Spleen (tissue), 11 donors: ENCODE data around the gene SPP2. TPM values are rescaled to one million over a fixed set of nuclear protein-coding genes. Genes with fewer than 3 reads are reported as not detected.

ENCODE experiments used
- DNase-seq: peaks from one replicate; pipeline ENCODE4 v3.0.0-alpha.2; 2020
- H3K27ac ChIP-seq, 8 donors: fragments of 200-600 bp; sonication (generic) in 7 of 8; 1 replicate in 4 of 8; 2 replicates in 4 of 8; pipeline versions ENCODE4 v1.5.0 to v1.8.0; 2016 to 2021; ENCODE audit warnings: inconsistent platforms in 4 of 8, mild to moderate bottlenecking in 4 of 8, moderate library complexity in 1 of 8
- H3K27me3 ChIP-seq, 7 donors: fragments of 200-600 bp; sonication (generic) in 6 of 7; replicated peaks in 1 of 7; 1 replicate in 4 of 7; 2 replicates in 3 of 7; pipeline versions ENCODE4 v1.5.0 to v1.8.0; 2016 to 2021; ENCODE audit warnings: inconsistent platforms in 3 of 7, mild to moderate bottlenecking in 1 of 7
- H3K36me3 ChIP-seq, 6 donors: fragments of 200-600 bp; sonication (generic) in 5 of 6; 1 replicate in 4 of 6; 2 replicates in 2 of 6; pipeline versions ENCODE4 v1.5.0 to v1.8.0; 2016 to 2021; ENCODE audit warnings: inconsistent platforms in 2 of 6
- H3K4me1 ChIP-seq, 6 donors: fragments of 200-600 bp; sonication (generic) in 5 of 6; 1 replicate in 3 of 6; 2 replicates in 3 of 6; pipeline versions ENCODE4 v1.5.0 to v1.8.0; 2016 to 2021; ENCODE audit warnings: inconsistent platforms in 3 of 6
- H3K4me3 ChIP-seq, 8 donors: fragments of 200-600 bp; sonication (generic) in 7 of 8; 1 replicate in 4 of 8; 2 replicates in 4 of 8; pipeline versions ENCODE4 v1.5.0 to v1.8.0; 2016 to 2021; ENCODE audit warnings: inconsistent platforms in 4 of 8, mild to moderate bottlenecking in 4 of 8, moderate library complexity in 2 of 8
- H3K9me3 ChIP-seq, 8 donors: fragments of 200-600 bp; sonication (generic) in 7 of 8; 1 replicate in 4 of 8; 2 replicates in 4 of 8; pipeline versions ENCODE4 v1.5.0 to v1.8.0; 2016 to 2021; ENCODE audit warnings: inconsistent platforms in 4 of 8
- CTCF ChIP-seq, 11 experiments: fragments of 200-600 bp in 7 of 11; fragments of 450-650 bp in 4 of 11; sonication (generic) in 4 of 11; IDR thresholded peaks in 8 of 11; conservative IDR thresholded peaks in 3 of 11; 1 replicate in 7 of 11; 2 replicates in 4 of 11; pipeline versions ENCODE4 v1.4.0 to v1.8.0; 2016 to 2021; ENCODE audit warnings: antibody characterized with exemption in 11 of 11, inconsistent platforms in 4 of 11, mild to moderate bottlenecking in 1 of 11
- POLR2A ChIP-seq, 3 donors: fragments of 450-650 bp; IDR thresholded peaks; one replicate each; pipeline ENCODE4 v1.5.1; 2017; ENCODE audit warnings: antibody characterized with exemption in 3 of 3, mild to moderate bottlenecking in 1 of 3
- POLR2AphosphoS5 ChIP-seq, 3 donors: sonication (generic); formaldehyde crosslinking; IDR thresholded peaks; one replicate each; pipeline ENCODE4 v1.5.1; 2017; ENCODE audit warnings: antibody characterized with exemption in 3 of 3
- WGBS, 5 donors: extraction: QIAGEN DNeasy Blood & Tissue Kit in 3 of 5; methylation state at CpG; one replicate each; pipeline versions ENCODE4 v1.1.5 to v1.1.7; 2013 to 2018; 5-methylcytosine and 5-hydroxymethylcytosine counted together
- intact Hi-C: fragments of 100-400 bp; cut with DNase I; formaldehyde crosslinking; loops from one replicate; pipeline ENCODE4 v1.15.0; 2023; ENCODE audit warnings: low total_unique reads
- polyA plus RNA-seq, 3 donors: library from polyadenylated mRNA; stranded (reverse); fragments of 200-250 nt; gene quantifications; one replicate each; pipeline ENCODE4 v1.2.1, GENCODE V29; 2013
- total RNA-seq, 7 donors: library from RNA; depleted of rRNA in 3 of 7; stranded (reverse); fragments of >200 nt in 3 of 7; fragmentation: NEBNext Ultra II Directional in 4 of 7; extraction: Animal tissue kit (Norgen Biotek cat#: 25700) in 4 of 7; gene quantifications; one replicate each; pipeline versions ENCODE4 v1.1.0 to v1.2.1, GENCODE V29; 2016 to 2021
- donor health status: healthy with polysubstance abuse.
- donor health status: DM: no; HTN: no; CAD: no; lungs with moderate emphysema.
- donor health status: DM: no; HTN: no; CAD: no.
- donor health status: Bipolar disorder and iron deficiency.
- donor health status: healthy.
- donor health status: DM: no; HTN: no; CAD: no.
- donor health status: DM: yes; HTN: yes; CAD: no.

SPP2 gene
- total and polyA plus RNA-seq, 10 donors, result not detected

GRCh38 chr2:234061624-234062257 lies 11.2 kb downstream of the SPP2 start:
- Histone ChIP-seq H3K27me3 (peaks cover 0 to 21% (median 0%) of the 10 kb centered on the region in 7 donors), H3K4me1 (no peaks in the 10 kb centered on the region), H3K36me3 (no peaks in the 10 kb centered on the region), H3K9me3 (no peaks in the 10 kb centered on the region), H3K4me3 (no peak overlapping the region), H3K27ac (no peak overlapping the region)
- intact Hi-C loops, result no loop called here
- DNase-seq, result no peak
- WGBS, 5 donors, result 69 to 86% (median 80%) methylated on average over 6 of the region's 6 CpGs
- TF ChIP-seq POLR2AphosphoS5 (IDR thresholded peaks at IDR 0.05) (no peak), CTCF (IDR thresholded peaks at IDR 0.05 in 8 of 11, conservative IDR thresholded peaks at IDR 0.05 in 3 of 11) (no peak), POLR2A (IDR thresholded peaks at IDR 0.05) (no peak)

GRCh38 chr2:234066587-234066986 lies 16.1 kb downstream of the SPP2 start:
- WGBS, 5 donors, result 87 to 98% (median 91%) methylated on average over 2 of the region's 2 CpGs
- H3K36me3 ChIP-seq, result no peaks in the 10 kb centered on the region
- intact Hi-C loops, result no loop called here
- no peaks in the 10 kb centered on the region for H3K27me3 ChIP-seq
- TF ChIP-seq CTCF (IDR thresholded peaks at IDR 0.05 in 8 of 11, conservative IDR thresholded peaks at IDR 0.05 in 3 of 11), result no peak
- TF ChIP-seq POLR2AphosphoS5 (IDR thresholded peaks at IDR 0.05), result no peak
- TF ChIP-seq POLR2A (IDR thresholded peaks at IDR 0.05), result no peak
- H3K27ac ChIP-seq, result no peak overlapping the region
- peaks cover 0 to 12% (median 8%) of the 10 kb centered on the region in 8 donors for H3K9me3 ChIP-seq
- no peaks in the 10 kb centered on the region for H3K4me1 ChIP-seq
- no peak for DNase-seq
- no peak overlapping the region for H3K4me3 ChIP-seq

GRCh38 chr2:234071664-234072063 lies 21.2 kb downstream of the SPP2 start:
- Histone ChIP-seq H3K27me3 (no peaks in the 10 kb centered on the region), H3K9me3 (peaks cover 0 to 12% (median 8%) of the 10 kb centered on the region in 8 donors), H3K36me3 (no peaks in the 10 kb centered on the region), H3K4me3 (no peak overlapping the region), H3K27ac (no peak overlapping the region), H3K4me1 (no peaks in the 10 kb centered on the region)
- 42 to 66% (median 58%) methylated on average over 3 of the region's 3 CpGs for WGBS, 5 donors
- intact Hi-C loops, result no loop called here
- TF ChIP-seq CTCF (IDR thresholded peaks at IDR 0.05 in 8 of 11, conservative IDR thresholded peaks at IDR 0.05 in 3 of 11) (no peak), POLR2A (IDR thresholded peaks at IDR 0.05) (no peak), POLR2AphosphoS5 (IDR thresholded peaks at IDR 0.05) (no peak)
- DNase-seq, result no peak

GRCh38 chr2:234072454-234072853 lies 22.0 kb downstream of the SPP2 start:
- Histone ChIP-seq H3K27me3 (no peaks in the 10 kb centered on the region), H3K36me3 (no peaks in the 10 kb centered on the region), H3K4me3 (no peak overlapping the region), H3K9me3 (peaks cover 0 to 12% (median 8%) of the 10 kb centered on the region in 8 donors), H3K27ac (no peak overlapping the region), H3K4me1 (no peaks in the 10 kb centered on the region)
- intact Hi-C loops, result no loop called here
- no peak for TF ChIP-seq CTCF (IDR thresholded peaks at IDR 0.05 in 8 of 11, conservative IDR thresholded peaks at IDR 0.05 in 3 of 11)
- no peak for TF ChIP-seq POLR2AphosphoS5 (IDR thresholded peaks at IDR 0.05)
- 81 to 96% (median 91%) methylated on average over 4 of the region's 4 CpGs for WGBS, 5 donors
- no peak for DNase-seq
